ENCODE results near the gene LRP1B.

Gene LRP1B

DNA sequence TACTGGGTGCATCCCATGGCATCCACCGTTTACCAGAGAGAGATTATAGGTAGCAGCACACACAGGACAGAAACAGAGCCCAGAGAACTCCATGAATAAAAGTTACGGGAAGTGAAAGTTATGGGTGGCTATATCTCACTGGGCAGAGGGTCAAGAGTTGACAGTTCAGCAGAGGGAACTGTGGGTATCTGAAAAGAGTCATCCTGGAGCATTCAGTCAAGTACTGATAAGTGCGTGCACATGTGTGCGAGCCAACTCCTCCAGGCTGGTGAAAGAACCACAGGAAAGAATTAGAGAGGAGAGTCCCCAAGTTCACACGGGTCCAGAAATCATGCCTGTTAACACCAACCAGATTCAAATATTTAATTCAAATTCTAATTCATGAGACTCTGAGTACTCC lies 1588.2 kb downstream of the LRP1B start:
- H3K27me3 ChIP-seq (ENCODE audit: insufficient read depth, low read length, poor library complexity, severe bottlenecking): no peaks in the 10 kb centered on the region
- H3K9ac ChIP-seq (ENCODE audit: low read depth, low read length, poor library complexity, severe bottlenecking): no peak overlapping the region
- no peak for TF ChIP-seq EZH2phosphoT487 (IDR thresholded peaks at IDR 0.05; ENCODE audit: borderline replicate concordance)
- TF ChIP-seq, protein P1, sequence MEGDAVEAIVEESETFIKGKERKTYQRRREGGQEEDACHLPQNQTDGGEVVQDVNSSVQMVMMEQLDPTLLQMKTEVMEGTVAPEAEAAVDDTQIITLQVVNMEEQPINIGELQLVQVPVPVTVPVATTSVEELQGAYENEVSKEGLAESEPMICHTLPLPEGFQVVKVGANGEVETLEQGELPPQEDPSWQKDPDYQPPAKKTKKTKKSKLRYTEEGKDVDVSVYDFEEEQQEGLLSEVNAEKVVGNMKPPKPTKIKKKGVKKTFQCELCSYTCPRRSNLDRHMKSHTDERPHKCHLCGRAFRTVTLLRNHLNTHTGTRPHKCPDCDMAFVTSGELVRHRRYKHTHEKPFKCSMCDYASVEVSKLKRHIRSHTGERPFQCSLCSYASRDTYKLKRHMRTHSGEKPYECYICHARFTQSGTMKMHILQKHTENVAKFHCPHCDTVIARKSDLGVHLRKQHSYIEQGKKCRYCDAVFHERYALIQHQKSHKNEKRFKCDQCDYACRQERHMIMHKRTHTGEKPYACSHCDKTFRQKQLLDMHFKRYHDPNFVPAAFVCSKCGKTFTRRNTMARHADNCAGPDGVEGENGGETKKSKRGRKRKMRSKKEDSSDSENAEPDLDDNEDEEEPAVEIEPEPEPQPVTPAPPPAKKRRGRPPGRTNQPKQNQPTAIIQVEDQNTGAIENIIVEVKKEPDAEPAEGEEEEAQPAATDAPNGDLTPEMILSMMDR (conservative IDR thresholded peaks at IDR 0.05; ENCODE audit: low read length): no peak
- no peaks in the 10 kb centered on the region for H3F3A ChIP-seq (ENCODE audit: low read depth)
- no peaks in the 10 kb centered on the region for H3K4me1 ChIP-seq (ENCODE audit: insufficient read depth, low read length, poor library complexity, severe bottlenecking)
- no peak overlapping the region for H2AFZ ChIP-seq (ENCODE audit: low read length)
- no peaks in the 10 kb centered on the region for H3K79me2 ChIP-seq (ENCODE audit: insufficient read depth, low read length)
- H3K9me3 ChIP-seq (ENCODE audit: insufficient read depth, low read depth, low read length): no peaks in the 10 kb centered on the region
- no peaks in the 10 kb centered on the region for H4K20me1 ChIP-seq (ENCODE audit: insufficient read depth, low read length, poor library complexity, severe bottlenecking)
- H3K36me3 ChIP-seq (ENCODE audit: insufficient read depth, low read length): no peaks in the 10 kb centered on the region
- H3K9me2 ChIP-seq (replicated peaks; ENCODE audit: low read depth, low read length): no peaks in the 10 kb centered on the region
- no peak overlapping the region for H3K4me3 ChIP-seq (ENCODE audit: low read length, poor library complexity, severe bottlenecking)
- H3K4me2 ChIP-seq (ENCODE audit: low read depth, low read length, poor library complexity, severe bottlenecking): no peak overlapping the region

GRCh38 chr2:140539242-140539875 lies 1591.5 kb downstream of the LRP1B start:
- Histone ChIP-seq H3F3A (ENCODE audit: low read depth) (no peaks in the 10 kb centered on the region), H4K20me1 (ENCODE audit: insufficient read depth, low read length, poor library complexity, severe bottlenecking) (no peaks in the 10 kb centered on the region), H3K9ac (ENCODE audit: low read depth, low read length, poor library complexity, severe bottlenecking) (no peak overlapping the region), H3K4me3 (ENCODE audit: low read length, poor library complexity, severe bottlenecking) (no peak overlapping the region), H3K27me3 (ENCODE audit: insufficient read depth, low read length, poor library complexity, severe bottlenecking) (no peaks in the 10 kb centered on the region), H3K36me3 (ENCODE audit: insufficient read depth, low read length) (no peaks in the 10 kb centered on the region), H3K79me2 (ENCODE audit: insufficient read depth, low read length) (no peaks in the 10 kb centered on the region), H2AFZ (ENCODE audit: low read length) (no peak overlapping the region), H3K9me3 (ENCODE audit: insufficient read depth, low read depth, low read length) (no peaks in the 10 kb centered on the region), H3K4me1 (ENCODE audit: insufficient read depth, low read length, poor library complexity, severe bottlenecking) (no peaks in the 10 kb centered on the region), H3K4me2 (ENCODE audit: low read depth, low read length, poor library complexity, severe bottlenecking) (no peak overlapping the region), H3K9me2 (replicated peaks; ENCODE audit: low read depth, low read length) (no peaks in the 10 kb centered on the region)
- no peak for TF ChIP-seq EZH2phosphoT487 (IDR thresholded peaks at IDR 0.05; ENCODE audit: borderline replicate concordance)
- TF ChIP-seq, protein P1 (conservative IDR thresholded peaks at IDR 0.05; ENCODE audit: low read length): no peak

DNA sequence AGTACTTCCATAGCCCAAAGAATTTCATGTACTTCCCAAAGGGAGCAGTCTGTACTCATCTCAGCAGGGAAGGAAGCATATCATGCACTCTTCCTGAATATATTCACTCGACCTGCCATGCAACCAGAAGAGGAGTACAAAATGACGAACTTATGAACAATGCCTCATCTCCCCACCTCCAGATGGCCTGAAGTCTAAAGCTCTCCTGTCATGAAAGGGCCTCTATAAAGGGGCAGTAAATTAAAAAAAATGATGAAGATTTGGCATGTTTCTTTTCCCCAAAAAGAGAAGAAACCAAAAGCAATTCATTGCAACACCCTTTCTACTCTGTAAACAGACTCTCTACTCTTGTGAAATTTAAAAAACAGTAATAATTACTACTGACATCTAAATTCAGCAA lies 1601.1 kb downstream of the LRP1B start:
- Histone ChIP-seq H3K36me3 (ENCODE audit: insufficient read depth, low read length) (no peaks in the 10 kb centered on the region), H3K4me2 (ENCODE audit: low read depth, low read length, poor library complexity, severe bottlenecking) (no peak overlapping the region), H4K20me1 (ENCODE audit: insufficient read depth, low read length, poor library complexity, severe bottlenecking) (no peaks in the 10 kb centered on the region), H3K9ac (ENCODE audit: low read depth, low read length, poor library complexity, severe bottlenecking) (no peak overlapping the region), H2AFZ (ENCODE audit: low read length) (no peak overlapping the region), H3F3A (ENCODE audit: low read depth) (no peaks in the 10 kb centered on the region), H3K27me3 (ENCODE audit: insufficient read depth, low read length, poor library complexity, severe bottlenecking) (no peaks in the 10 kb centered on the region), H3K9me2 (replicated peaks; ENCODE audit: low read depth, low read length) (no peaks in the 10 kb centered on the region), H3K79me2 (ENCODE audit: insufficient read depth, low read length) (no peaks in the 10 kb centered on the region), H3K9me3 (ENCODE audit: insufficient read depth, low read depth, low read length) (no peaks in the 10 kb centered on the region), H3K4me3 (ENCODE audit: low read length, poor library complexity, severe bottlenecking) (no peak overlapping the region), H3K4me1 (ENCODE audit: insufficient read depth, low read length, poor library complexity, severe bottlenecking) (no peaks in the 10 kb centered on the region)
- TF ChIP-seq, protein P1 (conservative IDR thresholded peaks at IDR 0.05; ENCODE audit: low read length): no peak
- TF ChIP-seq EZH2phosphoT487 (IDR thresholded peaks at IDR 0.05; ENCODE audit: borderline replicate concordance): no peak
